HG03280 (cell line): ENCODE results near the gene CLTB.
"Not testable (repeated sequence)": the region's sequence is repeated elsewhere in the genome, so short reads cannot be mapped to it uniquely, and the experiment has no call there.

Experiments
- ATAC-seq: cut with Tn5 transposase; IDR thresholded peaks from one replicate; pipeline ENCODE4 v1.9.1; 2021; ENCODE audit warnings: mild to moderate bottlenecking, moderate library complexity; ENCODE audit not compliant: unreplicated experiment

CLTB gene, protein sequence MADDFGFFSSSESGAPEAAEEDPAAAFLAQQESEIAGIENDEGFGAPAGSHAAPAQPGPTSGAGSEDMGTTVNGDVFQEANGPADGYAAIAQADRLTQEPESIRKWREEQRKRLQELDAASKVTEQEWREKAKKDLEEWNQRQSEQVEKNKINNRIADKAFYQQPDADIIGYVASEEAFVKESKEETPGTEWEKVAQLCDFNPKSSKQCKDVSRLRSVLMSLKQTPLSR

DNA sequence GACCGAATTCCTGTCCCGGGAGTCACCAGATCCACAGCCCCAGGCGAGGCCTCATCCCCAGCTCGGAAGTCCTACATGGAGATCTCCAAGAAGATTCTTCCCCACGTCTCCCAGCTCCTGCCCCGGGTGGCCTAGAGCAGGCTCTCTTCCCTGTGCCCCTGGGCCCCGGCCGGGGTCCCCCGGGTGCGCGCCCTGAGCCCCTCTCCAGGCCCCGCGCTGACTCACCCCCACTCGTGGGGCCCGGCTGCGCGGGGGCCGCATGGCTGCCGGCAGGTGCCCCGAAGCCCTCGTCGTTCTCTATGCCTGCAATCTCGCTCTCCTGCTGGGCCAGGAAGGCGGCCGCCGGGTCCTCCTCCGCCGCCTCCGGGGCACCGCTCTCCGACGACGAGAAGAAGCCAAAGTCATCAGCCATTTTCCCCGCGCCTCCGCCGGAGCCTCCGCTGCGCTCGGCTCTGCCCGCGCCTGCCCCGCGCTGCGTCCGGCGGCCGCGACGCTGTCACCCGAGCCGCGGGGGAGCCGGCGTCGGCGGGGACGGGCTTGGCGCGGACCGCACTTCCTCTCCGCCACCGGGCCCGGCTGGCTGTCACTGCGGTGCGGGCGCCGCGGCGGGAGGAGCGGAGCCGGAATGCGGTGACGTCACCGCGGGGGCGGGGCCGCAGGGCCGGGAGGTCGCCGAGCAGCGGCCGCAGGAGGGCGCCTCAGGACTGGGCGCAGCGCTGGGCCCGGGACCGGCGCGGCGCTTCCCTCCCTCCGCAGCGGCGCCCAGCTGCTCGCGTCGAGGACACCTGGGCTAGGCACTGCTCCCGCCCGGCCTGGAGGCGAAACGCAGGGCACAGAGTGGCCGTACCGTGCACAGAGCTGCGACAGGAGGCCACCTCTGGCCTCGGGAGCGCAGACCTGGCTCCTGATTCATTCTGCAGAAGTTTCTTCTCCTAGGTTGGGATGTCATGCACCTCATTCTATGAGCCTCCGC lies at the start of gene CLTB:
Gene CLTB (minus strand): TSS at position 588 of the 973 bp plus-strand sequence. CDS start 176 bp downstream, at position 412.
- peak; percentile 94 for ATAC-seq

GRCh38 chr5:176463113-176463764 lies 46.9 kb upstream of the CLTB start:
- ATAC-seq, result no peak

DNA sequence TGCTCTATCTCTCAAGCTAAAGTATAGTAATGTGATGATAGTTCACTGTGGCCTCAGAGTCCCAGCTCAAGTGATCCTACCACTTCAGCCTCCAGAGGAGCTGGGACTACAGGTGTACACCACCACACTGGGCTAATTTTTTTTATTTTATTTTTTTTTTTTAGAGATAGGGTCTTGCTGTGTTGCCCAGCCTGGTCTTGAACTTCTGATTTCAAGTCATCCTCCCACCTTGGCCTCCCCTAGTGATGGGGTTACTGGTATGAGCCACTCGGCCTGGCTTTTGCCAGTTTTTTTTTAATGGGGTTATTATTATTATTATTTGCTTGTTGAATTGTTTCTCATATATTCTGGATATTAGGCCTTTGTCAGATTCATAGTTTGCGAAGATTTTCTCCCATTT lies 45.0 kb upstream of the CLTB start:
- ATAC-seq, result no peak

- no peak for ATAC-seq
These were observed 42.7 kb upstream of the CLTB start for GRCh38 chr5:176458904-176459561.

GRCh38 chr5:176454724-176455394 lies 38.5 kb upstream of the CLTB start:
- ATAC-seq, result no peak

GRCh38 chr5:176450077-176450476 lies 33.7 kb upstream of the CLTB start:
- ATAC-seq, result no peak

DNA sequence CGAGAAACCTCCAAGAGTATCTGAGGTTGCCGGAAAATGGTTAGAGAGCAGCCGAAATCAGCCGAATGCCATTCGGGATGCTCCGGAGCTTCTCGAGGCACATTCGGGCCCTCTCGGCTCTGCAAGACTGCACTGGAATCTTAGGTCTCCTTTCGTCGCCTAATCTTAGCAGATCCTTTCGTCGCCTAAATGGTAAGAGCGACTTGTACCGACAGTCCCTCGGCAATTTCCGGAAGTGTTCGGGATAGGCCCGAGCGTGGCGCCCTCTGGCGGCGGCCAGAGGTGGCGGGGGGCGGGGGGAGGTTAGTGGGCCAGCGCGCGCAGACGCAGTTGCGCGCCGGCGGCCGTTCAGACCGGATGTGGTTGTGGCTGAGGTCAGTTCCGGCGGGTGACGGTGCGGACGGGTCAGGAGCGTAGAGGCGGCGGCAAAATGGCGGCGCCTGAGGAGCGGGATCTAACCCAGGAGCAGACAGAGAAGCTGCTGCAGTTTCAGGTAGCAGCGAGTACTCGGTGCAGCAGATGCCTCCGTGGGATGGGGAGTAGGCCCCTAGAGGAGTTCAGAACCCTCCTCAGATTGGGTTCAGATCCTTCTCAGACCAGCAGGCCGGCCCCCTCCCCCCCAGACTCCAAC lies 31.8 kb upstream of the CLTB start, which contains the start of gene FAF2:
Gene FAF2 (plus strand): TSS at position 408 of the 631 bp plus-strand sequence. CDS start 23 bp downstream, at position 431.
- ATAC-seq, result peak; percentile 93

- peak; percentile 25 for ATAC-seq
These were observed 31.2 kb upstream of the CLTB start for GRCh38 chr5:176447591-176447977.

DNA sequence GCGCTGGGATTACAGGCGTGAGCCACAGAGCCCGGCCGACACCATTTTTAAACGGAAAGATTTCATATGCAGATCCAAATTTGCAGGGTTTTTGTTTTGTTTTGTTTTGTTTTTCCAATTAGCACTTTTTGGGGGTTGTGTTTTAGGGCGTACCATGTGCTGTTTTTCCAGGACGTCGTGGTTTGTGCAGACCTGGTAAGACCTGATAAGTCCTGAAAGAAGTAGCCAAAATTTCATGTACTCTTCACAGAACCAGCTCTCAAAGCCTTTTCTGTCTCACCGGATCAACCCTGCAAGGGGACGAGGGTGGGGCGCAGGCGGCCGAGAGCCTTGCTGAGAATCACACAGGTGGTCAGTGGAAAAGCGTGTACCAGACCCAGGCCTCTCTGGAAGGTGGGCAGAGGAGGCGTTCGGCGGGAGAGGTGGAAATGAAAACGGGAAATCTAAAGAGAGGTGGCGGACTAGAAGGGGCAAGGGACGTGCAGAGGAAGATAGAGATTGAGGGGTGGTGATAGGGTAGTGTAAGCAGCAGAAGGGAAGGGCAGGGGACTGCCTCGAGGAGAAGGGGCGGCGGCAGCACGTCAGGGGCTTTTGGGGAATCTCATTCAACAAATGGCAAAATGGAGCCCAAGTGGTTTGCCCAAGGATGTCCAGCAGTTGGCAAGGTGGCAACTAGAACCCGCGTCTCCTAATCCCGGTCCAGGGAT lies 30.7 kb upstream of the CLTB start:
- no peak for ATAC-seq

GRCh38 chr5:176446028-176446665 lies 29.8 kb upstream of the CLTB start:
- no peak for ATAC-seq

DNA sequence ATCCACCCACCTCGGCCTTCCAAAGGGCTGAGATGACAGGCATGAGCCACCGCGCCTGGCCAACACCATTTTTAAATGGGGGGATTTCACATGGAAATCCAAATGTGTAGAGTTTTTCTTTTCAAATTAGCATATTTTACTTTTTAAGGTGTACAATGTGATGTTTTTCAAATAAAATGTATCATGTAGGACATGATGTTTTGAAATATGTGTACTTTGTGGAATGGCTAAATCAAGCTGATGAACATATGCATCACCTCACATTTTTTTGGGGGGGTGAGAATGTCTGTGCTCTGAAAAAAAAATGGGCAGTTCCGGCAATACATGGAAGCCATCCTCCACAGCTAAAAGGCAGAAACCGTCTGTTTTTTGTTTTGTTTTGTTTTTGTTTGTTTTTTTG lies 28.4 kb upstream of the CLTB start:
- no peak for ATAC-seq

DNA sequence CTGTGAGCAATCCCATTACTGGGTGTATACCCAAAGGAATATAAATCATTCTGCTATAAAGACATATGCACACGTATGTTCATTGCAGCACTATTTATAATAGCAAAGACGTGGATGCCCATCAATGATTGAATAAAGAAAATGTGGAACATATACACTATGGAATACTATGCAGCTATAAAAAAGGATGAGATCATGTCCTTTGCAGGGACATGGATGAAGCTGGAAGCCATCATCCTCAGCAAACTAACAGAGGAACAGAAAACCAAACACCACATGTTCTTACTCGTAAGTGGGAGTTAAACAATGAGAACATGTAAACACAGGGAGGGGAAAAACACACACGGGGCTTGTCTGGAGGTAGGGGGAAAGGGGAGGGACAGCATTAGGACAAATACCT lies 26.6 kb upstream of the CLTB start:
- not testable (repeated sequence) for ATAC-seq

GRCh38 chr5:176441921-176442323 lies 25.6 kb upstream of the CLTB start:
- ATAC-seq, result no peak

DNA sequence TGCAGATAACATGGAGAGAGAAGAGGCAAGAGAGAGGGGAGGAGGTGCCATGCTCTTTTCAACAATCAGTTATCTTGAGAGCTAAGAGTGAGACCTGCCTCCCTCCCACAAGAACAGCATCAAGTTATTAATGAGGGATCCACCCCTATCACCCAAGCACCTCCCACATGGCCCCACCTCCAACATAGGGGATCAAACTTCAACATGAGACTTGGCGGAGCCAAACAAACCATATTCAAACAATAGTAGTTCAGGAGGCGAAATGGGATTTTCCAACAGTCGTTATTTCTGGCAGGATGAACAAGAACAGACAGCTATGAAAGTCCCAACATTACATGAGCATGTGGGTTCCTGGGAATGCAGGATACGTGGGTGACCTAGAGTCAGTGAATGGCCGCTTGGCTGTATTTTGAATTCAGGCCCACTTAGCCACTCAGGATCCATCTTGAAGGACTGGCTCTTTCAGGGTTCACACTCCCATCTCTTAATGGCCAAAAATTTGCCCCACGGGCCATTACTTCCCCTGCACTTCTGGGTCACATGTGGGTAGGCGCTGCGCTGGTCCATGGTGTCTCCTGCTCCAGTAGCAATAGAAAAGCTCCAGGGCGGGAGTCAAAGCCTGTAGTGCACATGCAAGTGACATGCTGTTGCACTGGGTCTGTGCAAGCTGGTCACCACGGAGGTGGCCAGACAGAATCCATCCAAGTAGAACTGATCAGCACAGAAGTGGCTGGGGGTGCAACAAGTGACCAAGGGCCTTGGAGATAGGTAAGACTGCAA lies 24.8 kb upstream of the CLTB start:
- no peak for ATAC-seq

GRCh38 chr5:176438959-176439757 lies 22.8 kb upstream of the CLTB start:
- ATAC-seq, result no peak

GRCh38 chr5:176436656-176437055 lies 20.3 kb upstream of the CLTB start:
- no peak for ATAC-seq

GRCh38 chr5:176432707-176433106 lies 16.4 kb upstream of the CLTB start:
- no peak for ATAC-seq
